WTC11 (cell line): ENCODE data around the gene CCDC85A. TPM values are rescaled to one million over a fixed set of nuclear protein-coding genes. Genes with fewer than 3 reads are reported as not detected.

Source experiments
- ATAC-seq: fragments of 200-7000 bp; cut with Tn5 transposase; 2 replicates; pipeline ENCODE4 v1.10.0; 2021; ENCODE audit warnings: mild to moderate bottlenecking, moderate library complexity
- CTCF ChIA-PET: fragments of 300-600 bp; sonication (Branson Sonifier 250); formaldehyde crosslinking; loops from one replicate; lab custom pipeline; 2021; ENCODE audit warnings: antibody characterized with exemption; lab: Charles Lee
- POLR2A ChIA-PET: fragments of 350-600 bp; sonication (Branson Sonifier 250); formaldehyde crosslinking; loops from one replicate; lab custom pipeline; 2021; ENCODE audit warnings: antibody characterized with exemption; lab: Charles Lee
- DNase-seq: peaks from one replicate; pipeline ENCODE4 v3.0.0; 2021; ENCODE audit warnings: low spot score
- H3K27ac Mint-ChIP-seq: 2 replicates; pipeline ENCODE4 v1.8.0; 2021; ENCODE audit warnings: mixed read lengths
- H3K27me3 Mint-ChIP-seq: 2 replicates; pipeline ENCODE4 v1.8.0; 2021; ENCODE audit warnings: low read depth, mild to moderate bottlenecking, moderate library complexity, mixed read lengths
- H3K36me3 Mint-ChIP-seq: 2 replicates; pipeline ENCODE4 v1.8.0; 2021; ENCODE audit warnings: mixed read lengths
- H3K4me1 Mint-ChIP-seq: 2 replicates; pipeline ENCODE4 v1.8.0; 2022; ENCODE audit warnings: mixed read lengths
- H3K4me3 Mint-ChIP-seq: 2 replicates; pipeline ENCODE4 v1.8.0; 2021; ENCODE audit warnings: mild to moderate bottlenecking, moderate library complexity, mixed read lengths
- H3K9me3 Mint-ChIP-seq: 2 replicates; pipeline ENCODE4 v1.8.0; 2021; ENCODE audit warnings: mixed read lengths
- FOXP1 ChIP-seq: sonication (generic); formaldehyde crosslinking; IDR thresholded peaks from 2 replicates; pipeline ENCODE4 v1.8.0; 2022; ENCODE audit warnings: missing genetic modification reagents, mild to moderate bottlenecking, moderate library complexity, borderline replicate concordance
- GRHL2 ChIP-seq: fragments of 250-450 bp; sonication (Bioruptor Pico); IDR thresholded peaks from 2 replicates; pipeline ENCODE4 v1.8.0; 2022; ENCODE audit warnings: mild to moderate bottlenecking, moderate library complexity; ENCODE audit not compliant: insufficient replicate concordance, severe bottlenecking
- JUN ChIP-seq: sonication (generic); formaldehyde crosslinking; IDR thresholded peaks from 2 replicates; pipeline ENCODE4 v1.8.0; 2023; ENCODE audit warnings: mild to moderate bottlenecking, missing genetic modification reagents
- MYBL2 ChIP-seq: sonication (generic); formaldehyde crosslinking; IDR thresholded peaks from 2 replicates; pipeline ENCODE4 v1.8.1; 2023; ENCODE audit warnings: mild to moderate bottlenecking, moderate library complexity, missing genetic modification reagents
- NFYB ChIP-seq: sonication (generic); formaldehyde crosslinking; conservative IDR thresholded peaks from 2 replicates; pipeline ENCODE4 v1.8.0; 2022; ENCODE audit warnings: low read depth, missing genetic modification reagents
- NR3C1 ChIP-seq: sonication (generic); formaldehyde crosslinking; conservative IDR thresholded peaks from 2 replicates; pipeline ENCODE4 v1.8.1; 2023; ENCODE audit warnings: low read depth, mild to moderate bottlenecking, missing genetic modification reagents
- PRRX2 ChIP-seq: fragments of 250-450 bp; sonication (Bioruptor Pico); IDR thresholded peaks from 2 replicates; pipeline ENCODE4 v1.8.0; 2021; ENCODE audit warnings: mild to moderate bottlenecking
- RELA ChIP-seq: sonication (generic); formaldehyde crosslinking; IDR thresholded peaks from 2 replicates; pipeline ENCODE4 v1.8.1; 2022; ENCODE audit warnings: missing genetic modification reagents, mild to moderate bottlenecking, borderline replicate concordance
- TP53 ChIP-seq: sonication (generic); formaldehyde crosslinking; IDR thresholded peaks from 2 replicates; pipeline ENCODE4 v1.8.1; 2023; ENCODE audit warnings: mild to moderate bottlenecking, missing genetic modification reagents
- ZNF121 ChIP-seq: sonication (generic); formaldehyde crosslinking; IDR thresholded peaks from 2 replicates; pipeline ENCODE4 v1.8.0; 2023; ENCODE audit warnings: missing genetic modification reagents
- ZNF232 ChIP-seq: sonication (generic); formaldehyde crosslinking; IDR thresholded peaks from 2 replicates; pipeline ENCODE4 v1.8.0; 2022; ENCODE audit warnings: mild to moderate bottlenecking, missing genetic modification reagents
- ZNF317 ChIP-seq: sonication (generic); formaldehyde crosslinking; IDR thresholded peaks from 2 replicates; pipeline ENCODE4 v1.8.1; 2023; ENCODE audit warnings: low read depth, mild to moderate bottlenecking, moderate library complexity, missing genetic modification reagents, borderline replicate concordance
- total RNA-seq: library from RNA; stranded (reverse); gene quantifications from 3 replicates; pipeline ENCODE4 v1.2.3, GENCODE V29; 2021
- TF ChIP-seq, protein P1 (sequence below): sonication (generic); formaldehyde crosslinking; conservative IDR thresholded peaks from 2 replicates; pipeline ENCODE4 v1.8.1; 2022; ENCODE audit warnings: mild to moderate bottlenecking, missing genetic modification reagents
- TF ChIP-seq, protein P2 (sequence below): sonication (generic); formaldehyde crosslinking; IDR thresholded peaks from 2 replicates; pipeline ENCODE4 v1.8.0; 2022; ENCODE audit warnings: mild to moderate bottlenecking, missing genetic modification reagents
- TF ChIP-seq, protein P3 (sequence below): sonication (generic); formaldehyde crosslinking; IDR thresholded peaks from 2 replicates; pipeline ENCODE4 v1.8.0; 2023; ENCODE audit warnings: missing genetic modification reagents
- TF ChIP-seq, protein P4 (sequence below): sonication (generic); formaldehyde crosslinking; IDR thresholded peaks from 2 replicates; pipeline ENCODE4 v1.8.1; 2023; ENCODE audit warnings: mild to moderate bottlenecking, missing genetic modification reagents, borderline replicate concordance
- TF ChIP-seq, protein P5 (sequence below): sonication (generic); formaldehyde crosslinking; IDR thresholded peaks from 2 replicates; pipeline ENCODE4 v1.8.1; 2022; ENCODE audit warnings: low read depth, mild to moderate bottlenecking, moderate library complexity, missing genetic modification reagents, borderline replicate concordance
- TF ChIP-seq, protein P6 (sequence below): fragments of 250-450 bp; sonication (Bioruptor Pico); IDR thresholded peaks from 2 replicates; pipeline ENCODE4 v2.1.2; 2022; ENCODE audit warnings: mild to moderate bottlenecking, moderate library complexity

CCDC85A gene
- total RNA-seq, 1 experiment from 2014 or later, result 0.22 TPM

DNA sequence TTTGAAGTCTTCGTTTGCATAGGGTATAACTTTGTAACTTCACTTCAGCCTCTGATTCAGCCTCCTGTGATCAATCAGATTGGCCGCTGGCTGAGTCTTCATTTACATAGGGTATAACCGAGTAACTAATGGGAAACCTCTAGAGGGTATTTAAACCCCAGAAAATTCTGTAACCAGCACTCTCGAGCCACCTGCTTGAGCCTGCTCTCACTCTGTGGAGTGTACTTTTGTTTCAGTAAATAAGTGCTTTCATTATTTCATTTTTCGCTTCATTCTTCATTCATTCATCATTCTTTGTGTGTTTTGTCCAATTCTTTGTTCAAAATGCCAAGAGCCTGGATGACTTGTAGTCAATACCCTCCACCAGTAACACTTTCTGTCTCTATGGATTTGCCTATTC, 56.4 kb downstream of the CCDC85A start:
- H3K9me3 Mint-ChIP-seq, result peaks cover 28% of the 10 kb centered on the region
- peaks cover 17% of the 10 kb centered on the region for H3K36me3 Mint-ChIP-seq
- no peak overlapping the region for H3K4me3 Mint-ChIP-seq
- H3K27me3 Mint-ChIP-seq, result no peaks in the 10 kb centered on the region; the same call in 1 of the 2 replicates
- H3K4me1 Mint-ChIP-seq, result no peaks in the 10 kb centered on the region; the same call in 1 of the 2 replicates
- ATAC-seq, result no peak
- ChIA-PET POLR2A (no interaction called here), CTCF (no interaction called here)
- no peak for DNase-seq
- H3K27ac Mint-ChIP-seq, result no peak overlapping the region
- no peak for TF ChIP-seq RELA (CRISPR knock-in tag)
- TF ChIP-seq, protein P1, sequence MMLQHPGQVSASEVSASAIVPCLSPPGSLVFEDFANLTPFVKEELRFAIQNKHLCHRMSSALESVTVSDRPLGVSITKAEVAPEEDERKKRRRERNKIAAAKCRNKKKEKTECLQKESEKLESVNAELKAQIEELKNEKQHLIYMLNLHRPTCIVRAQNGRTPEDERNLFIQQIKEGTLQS (CRISPR knock-in tag), result no peak

DNA sequence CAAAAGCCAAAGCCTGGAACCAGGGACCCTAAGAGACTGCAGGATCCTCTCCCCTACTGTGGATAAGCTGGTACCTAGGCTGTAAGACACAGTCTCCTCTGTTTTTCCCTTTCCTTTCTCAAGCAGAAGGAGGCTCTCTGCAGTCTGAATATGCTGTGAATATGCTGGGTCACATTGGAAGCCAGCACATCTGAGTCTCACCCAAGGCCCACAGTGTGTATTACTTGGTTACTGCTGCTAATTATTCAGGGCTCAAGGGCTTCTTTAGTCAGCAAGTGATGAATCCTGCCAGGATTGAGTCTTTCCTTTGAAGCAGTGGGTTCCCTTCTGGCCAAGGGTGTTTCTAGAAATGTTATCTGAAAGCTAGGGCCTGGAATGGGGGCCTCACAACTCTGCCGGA, 60.7 kb downstream of the CCDC85A start:
- no peak overlapping the region for H3K4me3 Mint-ChIP-seq
- H3K27ac Mint-ChIP-seq, result no peak overlapping the region
- H3K9me3 Mint-ChIP-seq, result peaks cover 28% of the 10 kb centered on the region
- no peak for ATAC-seq
- DNase-seq, result no peak
- H3K36me3 Mint-ChIP-seq, result peaks cover 17% of the 10 kb centered on the region
- TF ChIP-seq PRRX2 (no peak), MYBL2 (no peak), JUN (no peak), ZNF121 (CRISPR knock-in tag) (no peak), ZNF317 (CRISPR knock-in tag) (no peak), GRHL2 (no peak), RELA (CRISPR knock-in tag) (no peak), TP53 (CRISPR knock-in tag) (no peak), NR3C1 (CRISPR knock-in tag) (no peak), ZNF232 (no peak), NFYB (no peak), FOXP1 (CRISPR knock-in tag) (no peak)
- TF ChIP-seq, protein P2, sequence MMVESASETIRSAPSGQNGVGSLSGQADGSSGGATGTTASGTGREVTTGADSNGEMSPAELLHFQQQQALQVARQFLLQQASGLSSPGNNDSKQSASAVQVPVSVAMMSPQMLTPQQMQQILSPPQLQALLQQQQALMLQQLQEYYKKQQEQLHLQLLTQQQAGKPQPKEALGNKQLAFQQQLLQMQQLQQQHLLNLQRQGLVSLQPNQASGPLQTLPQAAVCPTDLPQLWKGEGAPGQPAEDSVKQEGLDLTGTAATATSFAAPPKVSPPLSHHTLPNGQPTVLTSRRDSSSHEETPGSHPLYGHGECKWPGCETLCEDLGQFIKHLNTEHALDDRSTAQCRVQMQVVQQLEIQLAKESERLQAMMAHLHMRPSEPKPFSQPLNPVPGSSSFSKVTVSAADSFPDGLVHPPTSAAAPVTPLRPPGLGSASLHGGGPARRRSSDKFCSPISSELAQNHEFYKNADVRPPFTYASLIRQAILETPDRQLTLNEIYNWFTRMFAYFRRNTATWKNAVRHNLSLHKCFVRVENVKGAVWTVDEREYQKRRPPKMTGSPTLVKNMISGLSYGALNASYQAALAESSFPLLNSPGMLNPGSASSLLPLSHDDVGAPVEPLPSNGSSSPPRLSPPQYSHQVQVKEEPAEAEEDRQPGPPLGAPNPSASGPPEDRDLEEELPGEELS (CRISPR knock-in tag), result no peak
- TF ChIP-seq, protein P3, sequence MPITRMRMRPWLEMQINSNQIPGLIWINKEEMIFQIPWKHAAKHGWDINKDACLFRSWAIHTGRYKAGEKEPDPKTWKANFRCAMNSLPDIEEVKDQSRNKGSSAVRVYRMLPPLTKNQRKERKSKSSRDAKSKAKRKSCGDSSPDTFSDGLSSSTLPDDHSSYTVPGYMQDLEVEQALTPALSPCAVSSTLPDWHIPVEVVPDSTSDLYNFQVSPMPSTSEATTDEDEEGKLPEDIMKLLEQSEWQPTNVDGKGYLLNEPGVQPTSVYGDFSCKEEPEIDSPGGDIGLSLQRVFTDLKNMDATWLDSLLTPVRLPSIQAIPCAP (CRISPR knock-in tag), result no peak
- TF ChIP-seq, protein P4, sequence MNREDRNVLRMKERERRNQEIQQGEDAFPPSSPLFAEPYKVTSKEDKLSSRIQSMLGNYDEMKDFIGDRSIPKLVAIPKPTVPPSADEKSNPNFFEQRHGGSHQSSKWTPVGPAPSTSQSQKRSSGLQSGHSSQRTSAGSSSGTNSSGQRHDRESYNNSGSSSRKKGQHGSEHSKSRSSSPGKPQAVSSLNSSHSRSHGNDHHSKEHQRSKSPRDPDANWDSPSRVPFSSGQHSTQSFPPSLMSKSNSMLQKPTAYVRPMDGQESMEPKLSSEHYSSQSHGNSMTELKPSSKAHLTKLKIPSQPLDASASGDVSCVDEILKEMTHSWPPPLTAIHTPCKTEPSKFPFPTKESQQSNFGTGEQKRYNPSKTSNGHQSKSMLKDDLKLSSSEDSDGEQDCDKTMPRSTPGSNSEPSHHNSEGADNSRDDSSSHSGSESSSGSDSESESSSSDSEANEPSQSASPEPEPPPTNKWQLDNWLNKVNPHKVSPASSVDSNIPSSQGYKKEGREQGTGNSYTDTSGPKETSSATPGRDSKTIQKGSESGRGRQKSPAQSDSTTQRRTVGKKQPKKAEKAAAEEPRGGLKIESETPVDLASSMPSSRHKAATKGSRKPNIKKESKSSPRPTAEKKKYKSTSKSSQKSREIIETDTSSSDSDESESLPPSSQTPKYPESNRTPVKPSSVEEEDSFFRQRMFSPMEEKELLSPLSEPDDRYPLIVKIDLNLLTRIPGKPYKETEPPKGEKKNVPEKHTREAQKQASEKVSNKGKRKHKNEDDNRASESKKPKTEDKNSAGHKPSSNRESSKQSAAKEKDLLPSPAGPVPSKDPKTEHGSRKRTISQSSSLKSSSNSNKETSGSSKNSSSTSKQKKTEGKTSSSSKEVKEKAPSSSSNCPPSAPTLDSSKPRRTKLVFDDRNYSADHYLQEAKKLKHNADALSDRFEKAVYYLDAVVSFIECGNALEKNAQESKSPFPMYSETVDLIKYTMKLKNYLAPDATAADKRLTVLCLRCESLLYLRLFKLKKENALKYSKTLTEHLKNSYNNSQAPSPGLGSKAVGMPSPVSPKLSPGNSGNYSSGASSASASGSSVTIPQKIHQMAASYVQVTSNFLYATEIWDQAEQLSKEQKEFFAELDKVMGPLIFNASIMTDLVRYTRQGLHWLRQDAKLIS (CRISPR knock-in tag), result no peak
- TF ChIP-seq, protein P5, sequence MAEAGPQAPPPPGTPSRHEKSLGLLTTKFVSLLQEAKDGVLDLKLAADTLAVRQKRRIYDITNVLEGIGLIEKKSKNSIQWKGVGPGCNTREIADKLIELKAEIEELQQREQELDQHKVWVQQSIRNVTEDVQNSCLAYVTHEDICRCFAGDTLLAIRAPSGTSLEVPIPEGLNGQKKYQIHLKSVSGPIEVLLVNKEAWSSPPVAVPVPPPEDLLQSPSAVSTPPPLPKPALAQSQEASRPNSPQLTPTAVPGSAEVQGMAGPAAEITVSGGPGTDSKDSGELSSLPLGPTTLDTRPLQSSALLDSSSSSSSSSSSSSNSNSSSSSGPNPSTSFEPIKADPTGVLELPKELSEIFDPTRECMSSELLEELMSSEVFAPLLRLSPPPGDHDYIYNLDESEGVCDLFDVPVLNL (CRISPR knock-in tag), result no peak
- TF ChIP-seq, protein P6, sequence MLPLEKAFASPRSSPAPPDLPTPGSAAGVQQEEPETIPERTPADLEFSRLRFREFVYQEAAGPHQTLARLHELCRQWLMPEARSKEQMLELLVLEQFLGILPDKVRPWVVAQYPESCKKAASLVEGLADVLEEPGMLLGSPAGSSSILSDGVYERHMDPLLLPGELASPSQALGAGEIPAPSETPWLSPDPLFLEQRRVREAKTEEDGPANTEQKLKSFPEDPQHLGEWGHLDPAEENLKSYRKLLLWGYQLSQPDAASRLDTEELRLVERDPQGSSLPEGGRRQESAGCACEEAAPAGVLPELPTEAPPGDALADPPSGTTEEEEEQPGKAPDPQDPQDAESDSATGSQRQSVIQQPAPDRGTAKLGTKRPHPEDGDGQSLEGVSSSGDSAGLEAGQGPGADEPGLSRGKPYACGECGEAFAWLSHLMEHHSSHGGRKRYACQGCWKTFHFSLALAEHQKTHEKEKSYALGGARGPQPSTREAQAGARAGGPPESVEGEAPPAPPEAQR (CRISPR knock-in tag), result no peak
- ChIA-PET POLR2A (no interaction called here), CTCF (no interaction called here)
- no peaks in the 10 kb centered on the region; the same call in 1 of the 2 replicates for H3K27me3 Mint-ChIP-seq
- H3K4me1 Mint-ChIP-seq, result no peaks in the 10 kb centered on the region
